Measurements from ENCODE around the gene VKORC1. TPM values are rescaled to one million over a fixed set of nuclear protein-coding genes. Genes with fewer than 3 reads are reported as not detected.
A peak's percentile ranks its signal among the peaks of the same experiment; 100 is the strongest.

VKORC1 gene
- total and polyA plus RNA-seq, 2 of the 8 experiments (the other 6 are each of a cell fraction or from before 2014, with no cell fraction given): 84.1 to 483 TPM

- Histone ChIP-seq H3K9me3 (ENCODE audit: insufficient read depth in 2 of 2, low read depth in 1 of 2, low read length in 1 of 2) (no peaks in the 10 kb centered on the region), H3K27me3 (replicated peaks in 1 of 4; ENCODE audit: control insufficient read depth in 3 of 4, extremely low read depth in 1 of 4, insufficient read depth in 3 of 4, low read length in 3 of 4) (no peaks in the 10 kb centered on the region), H3K79me2 (ENCODE audit: control insufficient read depth in 1 of 2, insufficient read depth in 2 of 2, low read length in 2 of 2) (no peaks in the 10 kb centered on the region), H3K79me1 (ENCODE audit: low read depth, low read length) (no peaks in the 10 kb centered on the region), H3K9ac (replicated peaks in 1 of 4; ENCODE audit: extremely low read depth in 1 of 4, low read depth in 3 of 4, low read length in 3 of 4) (no peak overlapping the region), H3K18ac (ENCODE audit: extremely low read depth, low read length) (no peak overlapping the region), H2BK5ac (ENCODE audit: low read depth, low read length) (no peak overlapping the region), H3K36me3 (ENCODE audit: control insufficient read depth in 2 of 4, insufficient read depth in 4 of 4, low read length in 3 of 4) (0 out of 8 replicates have a peak, but pooled peaks cover 0 to 2% (median under 1%) of the 10 kb centered on the region in 4 experiments), H4K8ac (ENCODE audit: extremely low read depth, insufficient read depth, low read length) (no peak overlapping the region), H3K4me2 (ENCODE audit: insufficient read depth in 1 of 2, low read depth in 2 of 2, low read length in 2 of 2) (peak overlapping the region in 1 of 2 experiments; percentile 38; a peak in 2 of 4 replicates), H2BK12ac (ENCODE audit: low read depth, low read length) (no peak overlapping the region), H2AFZ (ENCODE audit: low read length) (no peak overlapping the region), H3K14ac (ENCODE audit: insufficient read length) (no peak overlapping the region), H3K4me1 (replicated peaks in 1 of 4; ENCODE audit: control insufficient read depth in 3 of 4, insufficient read depth in 4 of 4, low read length in 3 of 4) (no peaks in the 10 kb centered on the region; a peak in 1 of 7 replicates), H2BK15ac (ENCODE audit: low read length) (no peak overlapping the region), H2BK120ac (replicated peaks; ENCODE audit: low read depth, low read length) (peak overlapping the region; percentile 10), H3K23me2 (ENCODE audit: low read depth, low read length) (no peaks in the 10 kb centered on the region), H2AK5ac (ENCODE audit: low read depth, low read length) (no peak overlapping the region), H3K56ac (replicated peaks; ENCODE audit: insufficient read length, low read depth, low read length) (no peak overlapping the region), H3K4ac (replicated peaks; ENCODE audit: insufficient read length, low read depth, low read length) (no peak overlapping the region), H4K20me1 (replicated peaks in 1 of 2; ENCODE audit: control insufficient read depth in 1 of 2, insufficient read depth in 2 of 2, low read length in 2 of 2) (peaks cover 0 to under 1% of the 10 kb centered on the region in 2 experiments), H4K5ac (ENCODE audit: insufficient read length, low read depth, low read length) (no peak overlapping the region), H3K4me3 (ENCODE audit: extremely low read depth in 1 of 4, insufficient read depth in 2 of 4, low read depth in 3 of 4, low read length in 4 of 4) (no peak overlapping the region), H3K23ac (ENCODE audit: insufficient read length) (no peak overlapping the region), H4K91ac (replicated peaks; ENCODE audit: insufficient read length, low read length) (no peak overlapping the region), H2BK20ac (ENCODE audit: low read length) (no peak overlapping the region), H3K27ac (ENCODE audit: low read depth, low read length) (no peak overlapping the region; the same call in 1 of the 2 replicates)
- POLR2A ChIA-PET (ENCODE audit: partially characterized antibody): interaction anchor here (1.0 to 1.9 kb wide), 4 partner anchors 10 to 38 kb away, joined by 3 to 10 read pairs (median 3); partner anchors contain the start of genes ZNF646 and ZNF668
- FAIRE-seq (peak; percentile 28), DNase-seq (ENCODE audit: low read depth in 1 of 2, low spot score in 2 of 2) (peak in 1 of 2 experiments; percentile 48)
- CTCF ChIA-PET (ENCODE audit: partially characterized antibody): interaction anchor here (0.6 to 1.4 kb wide), 4 partner anchors 11 to 1896 kb away, joined by 3 to 6 read pairs (median 4); no protein-coding TSS in a partner anchor
- WGBS, 2 experiments (ENCODE audit: extremely low coverage in 1 of 2, insufficient coverage in 1 of 2, insufficient read length in 1 of 2, insufficient replicate concordance in 2 of 2, low coverage in 1 of 2, low lambda C conversion rate in 2 of 2, missing lambda C conversion rate in 1 of 2): 82% methylated on average over 3 of the region's 4 CpGs; no CpG with 5 or more reads in 1 of the 2 experiments
- TF ChIP-seq YY1 (IDR thresholded peaks at IDR 0.05; ENCODE audit: low read depth, low read length): peak; percentile 71; the same call in 1 of the 2 replicates
These were observed 39.0 kb downstream of the VKORC1 start for GRCh38 chr16:31055613-31056012.
